ENCODE results near the gene METTL4.

DNA sequence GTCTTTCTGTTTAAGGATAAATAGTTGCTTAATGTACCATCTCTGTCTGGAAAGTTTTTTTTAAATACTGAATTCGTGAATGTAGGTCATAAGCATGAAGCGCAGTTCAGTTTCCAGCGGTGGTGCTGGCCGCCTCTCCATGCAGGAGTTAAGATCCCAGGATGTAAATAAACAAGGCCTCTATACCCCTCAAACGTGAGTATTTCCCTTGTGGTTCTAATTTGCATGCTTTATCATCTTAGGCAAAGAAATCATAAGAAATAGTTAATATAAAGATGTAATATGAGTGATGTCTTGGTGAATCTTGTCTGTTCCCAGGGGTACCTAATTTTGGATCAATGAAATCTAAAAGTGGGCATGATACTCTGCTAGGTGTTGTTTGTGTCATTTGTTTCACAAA, 1.6 kb upstream of the METTL4 start:
- TF ChIP-seq POLR2AphosphoS5 (IDR thresholded peaks at IDR 0.05; ENCODE audit: low read depth, low read length) (no peak), POLR2A (IDR thresholded peaks at IDR 0.05; ENCODE audit: low read depth, low read length) (no peak), PAX5 (IDR thresholded peaks at IDR 0.05; ENCODE audit: insufficient read depth, low read length, severe bottlenecking) (no peak), TAF1 (IDR thresholded peaks at IDR 0.05; ENCODE audit: low read depth, low read length) (no peak), SPI1 (IDR thresholded peaks at IDR 0.05; ENCODE audit: low read depth, low read length) (no peak)
